Measurements from ENCODE around the gene DRC1.

The DRC1 gene

DNA sequence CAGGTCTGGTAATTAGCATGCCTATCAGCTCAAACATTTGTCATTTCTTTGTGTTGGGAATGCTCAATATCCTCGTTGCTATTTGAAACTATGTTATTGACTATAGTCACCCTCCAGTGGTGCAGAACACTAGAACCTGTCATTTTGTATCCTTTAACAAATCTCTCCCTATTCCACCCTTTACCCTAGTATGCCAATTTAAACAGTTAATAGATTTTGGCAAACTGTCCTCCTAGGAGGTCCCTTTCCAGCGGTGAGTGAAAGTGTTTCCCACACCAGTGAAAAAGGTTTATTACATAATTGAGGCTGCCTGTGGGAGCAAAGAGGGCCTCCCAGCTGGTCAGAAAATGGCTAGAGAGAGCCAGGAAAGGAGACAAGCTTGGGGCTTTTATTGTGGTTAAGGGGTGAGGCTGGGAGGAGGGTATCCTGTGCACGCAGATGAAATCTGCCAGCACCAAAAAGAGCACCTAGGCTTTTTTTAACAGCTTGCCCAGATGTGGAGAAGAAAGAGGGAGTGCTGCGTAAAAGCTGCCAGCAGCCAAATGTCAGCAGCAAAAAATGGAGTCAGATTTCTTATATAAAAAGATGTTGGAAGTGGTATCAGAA lies 1.8 kb upstream of the DRC1 start:
- Histone ChIP-seq H3K27ac (ENCODE audit: low read depth, low read length) (no peak overlapping the region), H3K36me3 (ENCODE audit: control insufficient read depth, insufficient read depth, low read length) (peaks cover 7% of the 10 kb centered on the region), H3K9me3 (ENCODE audit: control insufficient read depth, insufficient read depth, low read depth, low read length) (no peaks in the 10 kb centered on the region), H3K4me1 (ENCODE audit: control insufficient read depth, insufficient read depth, low read length) (peaks cover 15% of the 10 kb centered on the region), H3K9ac (ENCODE audit: low read length) (no peak overlapping the region), H3K27me3 (ENCODE audit: control insufficient read depth, insufficient read depth, low read length) (no peaks in the 10 kb centered on the region), H3K4me3 (ENCODE audit: low read depth, low read length) (no peak overlapping the region)

DNA sequence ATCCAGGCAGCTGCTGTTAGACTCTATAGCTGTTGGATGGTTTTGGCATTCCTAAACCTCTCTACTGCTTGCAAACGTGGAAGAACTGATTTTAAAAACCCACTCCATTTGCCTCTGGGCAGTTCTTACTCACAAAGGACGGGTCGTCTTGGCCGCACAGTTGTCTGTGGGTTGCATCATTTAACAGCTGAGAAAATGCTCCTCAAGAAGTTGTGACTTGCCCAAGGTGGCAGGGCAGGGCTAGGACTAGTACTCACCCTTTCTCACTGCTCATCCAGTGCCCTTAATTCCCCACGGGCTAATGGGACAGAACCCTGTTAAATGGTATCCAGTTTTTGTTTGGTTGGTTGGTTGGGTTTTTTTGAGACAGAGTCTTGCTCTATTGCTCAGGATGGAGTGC lies 997 bp upstream of the DRC1 start:
- Histone ChIP-seq H3K27ac (ENCODE audit: low read depth, low read length) (no peak overlapping the region), H3K9me3 (ENCODE audit: control insufficient read depth, insufficient read depth, low read depth, low read length) (no peaks in the 10 kb centered on the region), H3K27me3 (ENCODE audit: control insufficient read depth, insufficient read depth, low read length) (no peaks in the 10 kb centered on the region), H3K4me1 (ENCODE audit: control insufficient read depth, insufficient read depth, low read length) (peaks cover 15% of the 10 kb centered on the region), H3K4me3 (ENCODE audit: low read depth, low read length) (no peak overlapping the region), H3K36me3 (ENCODE audit: control insufficient read depth, insufficient read depth, low read length) (peaks cover 5% of the 10 kb centered on the region; the same call in 1 of the 2 replicates), H3K9ac (ENCODE audit: low read length) (no peak overlapping the region)

DNA sequence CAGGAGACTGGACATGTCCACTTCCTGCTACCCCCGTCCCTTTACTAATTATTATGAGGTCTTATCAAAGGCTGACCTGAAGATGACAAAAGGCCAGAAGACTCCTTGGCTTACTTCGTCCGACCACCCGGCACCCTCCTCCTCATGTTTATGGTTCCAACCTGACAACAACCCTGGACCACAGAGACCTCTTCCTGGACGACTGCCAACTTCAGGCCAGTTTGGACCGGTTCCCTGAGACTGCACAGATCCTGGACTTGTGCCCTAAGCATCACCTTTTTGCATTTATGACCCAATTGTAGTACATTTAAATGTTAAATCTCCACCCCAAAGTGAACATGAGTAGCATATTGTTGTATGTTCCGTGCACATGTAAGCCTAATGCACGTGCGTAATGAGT lies 5.8 kb downstream of the DRC1 start:
- no peak overlapping the region for H3K27ac ChIP-seq (ENCODE audit: low read depth, low read length)
- no peak overlapping the region for H3K9ac ChIP-seq (ENCODE audit: low read length)
- no peaks in the 10 kb centered on the region for H3K27me3 ChIP-seq (ENCODE audit: control insufficient read depth, insufficient read depth, low read length)
- H3K36me3 ChIP-seq (ENCODE audit: control insufficient read depth, insufficient read depth, low read length): no peaks in the 10 kb centered on the region
- H3K4me3 ChIP-seq (ENCODE audit: low read depth, low read length): no peak overlapping the region
- peaks cover 7% of the 10 kb centered on the region for H3K4me1 ChIP-seq (ENCODE audit: control insufficient read depth, insufficient read depth, low read length)
- no peaks in the 10 kb centered on the region for H3K9me3 ChIP-seq (ENCODE audit: control insufficient read depth, insufficient read depth, low read depth, low read length)

DNA sequence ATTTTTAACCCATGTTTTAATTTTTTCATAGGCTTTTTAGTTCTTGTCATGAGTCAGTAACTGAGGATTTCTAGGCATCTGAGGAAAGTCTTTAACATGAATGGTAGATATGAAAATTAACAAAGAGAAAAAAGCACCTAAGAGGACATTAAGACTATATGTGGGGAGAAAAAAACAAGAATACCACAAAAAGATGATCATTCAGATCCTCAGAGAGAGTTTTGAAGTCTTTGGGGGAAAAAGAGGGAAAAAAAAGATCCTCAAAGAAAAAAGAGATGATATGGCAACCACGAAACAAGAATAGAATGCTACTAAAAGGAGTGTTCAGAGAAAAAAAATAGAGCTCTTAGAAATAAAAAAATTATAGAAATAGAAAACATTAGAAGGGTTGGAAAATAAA lies 8.1 kb downstream of the DRC1 start:
- H3K27ac ChIP-seq (ENCODE audit: low read depth, low read length): no peak overlapping the region
- no peaks in the 10 kb centered on the region for H3K4me1 ChIP-seq (ENCODE audit: control insufficient read depth, insufficient read depth, low read length)
- no peak overlapping the region for H3K4me3 ChIP-seq (ENCODE audit: low read depth, low read length)
- no peaks in the 10 kb centered on the region for H3K9me3 ChIP-seq (ENCODE audit: control insufficient read depth, insufficient read depth, low read depth, low read length)
- H3K36me3 ChIP-seq (ENCODE audit: control insufficient read depth, insufficient read depth, low read length): no peaks in the 10 kb centered on the region
- no peaks in the 10 kb centered on the region for H3K27me3 ChIP-seq (ENCODE audit: control insufficient read depth, insufficient read depth, low read length)
- no peak overlapping the region for H3K9ac ChIP-seq (ENCODE audit: low read length)

DNA sequence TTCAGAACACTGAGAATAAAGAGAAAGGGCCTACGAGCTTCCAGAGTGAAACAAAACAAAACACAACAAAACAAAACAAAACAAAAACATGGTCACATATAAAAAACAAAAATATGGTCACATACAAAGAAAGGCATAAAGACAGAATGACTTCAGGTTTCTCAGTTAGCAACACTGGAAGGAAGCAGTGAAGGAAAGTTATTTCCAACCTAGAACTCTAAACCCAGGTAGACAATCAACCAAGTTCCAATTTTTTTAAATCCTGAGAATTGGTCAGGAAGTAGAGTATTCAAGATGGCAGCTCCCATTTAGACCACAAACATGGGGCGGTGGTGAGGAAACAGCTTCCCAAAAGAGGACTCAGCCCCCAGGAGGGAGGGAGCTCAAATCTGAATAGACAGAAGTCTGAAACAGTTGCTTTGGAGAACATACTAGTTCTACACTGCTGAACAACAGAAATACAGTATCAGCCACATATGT lies 9.1 kb downstream of the DRC1 start:
- no peaks in the 10 kb centered on the region for H3K9me3 ChIP-seq (ENCODE audit: control insufficient read depth, insufficient read depth, low read depth, low read length)
- H3K27ac ChIP-seq (ENCODE audit: low read depth, low read length): no peak overlapping the region
- H3K27me3 ChIP-seq (ENCODE audit: control insufficient read depth, insufficient read depth, low read length): no peaks in the 10 kb centered on the region
- no peaks in the 10 kb centered on the region for H3K36me3 ChIP-seq (ENCODE audit: control insufficient read depth, insufficient read depth, low read length)
- no peak overlapping the region for H3K4me3 ChIP-seq (ENCODE audit: low read depth, low read length)
- no peaks in the 10 kb centered on the region for H3K4me1 ChIP-seq (ENCODE audit: control insufficient read depth, insufficient read depth, low read length)
- no peak overlapping the region for H3K9ac ChIP-seq (ENCODE audit: low read length)

DNA sequence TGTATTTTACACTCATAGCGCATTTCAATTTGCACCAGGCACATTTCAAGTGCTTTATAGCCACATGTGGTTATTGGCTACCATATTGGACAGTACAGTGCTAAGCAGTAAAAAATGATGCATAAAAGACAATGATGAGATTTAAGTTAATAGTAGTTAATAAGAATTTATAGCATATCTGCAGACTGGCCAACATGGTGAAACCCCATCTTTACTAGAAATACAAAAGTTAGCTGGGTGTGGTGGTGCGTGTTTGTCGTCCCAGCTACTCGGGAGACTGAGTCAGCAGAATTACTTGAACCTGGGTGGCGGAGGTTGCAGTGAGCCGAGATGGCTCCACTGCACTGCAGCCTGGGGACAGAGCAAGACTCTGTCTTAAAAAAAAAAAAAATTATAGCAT lies 9.7 kb downstream of the DRC1 start:
- Histone ChIP-seq H3K9me3 (ENCODE audit: control insufficient read depth, insufficient read depth, low read depth, low read length) (no peaks in the 10 kb centered on the region), H3K27ac (ENCODE audit: low read depth, low read length) (no peak overlapping the region), H3K36me3 (ENCODE audit: control insufficient read depth, insufficient read depth, low read length) (no peaks in the 10 kb centered on the region), H3K9ac (ENCODE audit: low read length) (no peak overlapping the region), H3K4me3 (ENCODE audit: low read depth, low read length) (no peak overlapping the region), H3K4me1 (ENCODE audit: control insufficient read depth, insufficient read depth, low read length) (no peaks in the 10 kb centered on the region), H3K27me3 (ENCODE audit: control insufficient read depth, insufficient read depth, low read length) (no peaks in the 10 kb centered on the region)

DNA sequence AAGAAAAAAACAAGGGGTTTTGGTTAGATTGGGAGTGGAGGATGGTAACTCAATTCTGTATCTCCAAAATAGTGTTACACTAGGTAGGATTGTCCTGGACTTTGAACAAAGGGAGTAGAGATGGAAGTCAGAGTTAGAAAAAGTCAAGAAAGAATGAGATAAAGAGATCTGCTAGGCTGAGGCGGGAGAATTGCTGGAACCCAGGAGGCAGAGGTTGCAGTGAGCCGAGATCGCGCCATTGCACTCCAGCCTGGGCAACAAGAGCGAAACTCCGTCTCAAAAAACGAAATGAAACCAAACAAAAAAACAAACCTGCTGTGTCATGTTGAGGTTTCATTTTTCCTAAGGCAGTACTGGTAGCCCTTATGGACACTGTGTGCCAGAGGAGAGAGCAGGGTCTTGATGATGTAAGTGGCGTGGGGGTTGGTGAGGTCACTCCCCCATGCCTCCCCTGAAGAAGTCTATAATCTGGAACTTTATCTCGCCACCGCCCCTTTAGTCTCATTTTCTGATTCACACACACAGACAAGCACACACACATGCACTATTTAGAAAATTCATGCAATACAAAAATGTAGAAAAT lies 10.5 kb downstream of the DRC1 start:
- H3K27ac ChIP-seq (ENCODE audit: low read depth, low read length): no peak overlapping the region

DNA sequence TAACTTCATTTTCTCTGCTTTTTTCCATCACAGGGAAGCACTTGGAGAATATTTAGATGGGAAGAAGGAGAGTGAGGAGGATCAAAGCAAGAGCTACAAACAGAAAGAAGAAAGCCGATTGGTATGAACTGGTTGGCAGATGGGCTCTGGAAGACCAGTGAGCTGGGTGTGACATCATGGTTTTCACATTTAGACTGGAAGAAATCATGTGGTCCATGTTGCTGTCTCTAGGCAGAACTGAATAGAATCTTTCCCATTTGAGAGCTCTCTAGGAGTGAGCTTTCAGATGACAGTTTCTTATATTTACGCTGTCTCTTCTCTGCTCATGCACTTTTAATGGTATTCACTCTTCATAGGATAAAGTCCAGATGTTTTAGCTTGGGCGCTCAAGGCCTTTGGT lies 12.6 kb downstream of the DRC1 start:
- Histone ChIP-seq H3K27me3 (ENCODE audit: control insufficient read depth, insufficient read depth, low read length) (no peaks in the 10 kb centered on the region), H3K27ac (ENCODE audit: low read depth, low read length) (no peak overlapping the region), H3K36me3 (ENCODE audit: control insufficient read depth, insufficient read depth, low read length) (no peaks in the 10 kb centered on the region), H3K4me1 (ENCODE audit: control insufficient read depth, insufficient read depth, low read length) (no peaks in the 10 kb centered on the region), H3K4me3 (ENCODE audit: low read depth, low read length) (no peak overlapping the region), H3K9ac (ENCODE audit: low read length) (no peak overlapping the region), H3K9me3 (ENCODE audit: control insufficient read depth, insufficient read depth, low read depth, low read length) (no peaks in the 10 kb centered on the region)

More for the DNA sequence above, 10.5 kb downstream of the DRC1 start:
- Histone ChIP-seq H3K9me3 (ENCODE audit: control insufficient read depth, insufficient read depth, low read depth, low read length) (no peaks in the 10 kb centered on the region), H3K4me3 (ENCODE audit: low read depth, low read length) (no peak overlapping the region), H3K36me3 (ENCODE audit: control insufficient read depth, insufficient read depth, low read length) (no peaks in the 10 kb centered on the region), H3K4me1 (ENCODE audit: control insufficient read depth, insufficient read depth, low read length) (no peaks in the 10 kb centered on the region), H3K9ac (ENCODE audit: low read length) (no peak overlapping the region), H3K27me3 (ENCODE audit: control insufficient read depth, insufficient read depth, low read length) (no peaks in the 10 kb centered on the region)

DNA sequence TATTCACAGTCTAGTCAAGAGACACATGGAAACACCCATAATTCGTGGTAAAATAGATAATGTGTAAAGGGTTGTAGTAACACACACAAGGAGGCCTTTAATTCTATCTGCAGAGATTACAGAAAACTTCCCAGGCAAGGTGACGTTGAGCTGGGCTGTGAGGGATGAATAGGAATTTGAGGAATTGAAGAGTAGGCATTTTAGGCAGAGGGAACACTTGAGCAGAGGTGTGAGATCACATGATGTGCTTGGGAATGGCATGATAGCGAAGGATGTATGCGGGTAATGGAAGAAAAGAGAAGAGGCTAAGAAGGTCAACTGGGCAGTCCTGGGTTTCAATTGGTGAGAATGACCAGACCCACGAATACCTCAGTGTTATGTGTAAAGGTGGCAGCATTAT lies 20.2 kb downstream of the DRC1 start:
- no peak overlapping the region for H3K9ac ChIP-seq (ENCODE audit: low read length)
- H3K27me3 ChIP-seq (ENCODE audit: control insufficient read depth, insufficient read depth, low read length): no peaks in the 10 kb centered on the region

DNA sequence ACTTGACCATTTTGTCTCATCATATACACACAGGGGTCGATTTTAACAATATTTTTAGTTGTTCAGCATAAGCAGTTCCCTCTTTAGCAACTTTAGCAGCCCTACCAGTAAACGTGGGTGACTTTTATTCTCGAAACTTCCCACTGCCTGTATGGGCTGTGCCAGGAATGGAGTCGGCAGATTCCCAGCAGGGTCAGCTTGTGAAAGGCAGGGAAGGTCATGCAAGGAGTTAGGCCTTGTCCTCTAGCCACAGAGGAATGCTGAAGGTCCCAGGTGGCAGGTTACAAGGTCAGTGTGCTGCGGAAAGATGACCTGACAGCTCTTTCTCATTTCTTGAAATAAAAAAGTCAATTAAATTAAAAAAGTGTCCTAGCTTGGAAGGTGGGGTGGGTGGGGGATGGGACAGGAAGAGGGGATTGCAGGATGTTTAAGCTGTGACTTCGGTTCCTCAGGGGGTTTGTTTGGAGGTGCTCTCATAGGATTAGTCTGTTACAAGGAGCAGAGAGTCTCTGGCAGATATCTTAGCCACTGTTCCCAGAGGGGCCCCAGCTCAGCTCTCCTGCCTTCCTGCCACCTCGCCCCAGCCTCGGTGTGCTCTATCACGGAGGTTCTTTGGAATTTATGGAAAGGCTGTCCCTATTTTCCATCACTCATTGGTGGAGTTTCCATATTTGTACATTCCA lies 21.4 kb downstream of the DRC1 start:
- H3K36me3 ChIP-seq (ENCODE audit: control insufficient read depth, insufficient read depth, low read length): no peaks in the 10 kb centered on the region
- no peaks in the 10 kb centered on the region for H3K9me3 ChIP-seq (ENCODE audit: control insufficient read depth, insufficient read depth, low read depth, low read length)
- H3K9ac ChIP-seq (ENCODE audit: low read length): no peak overlapping the region
- peaks cover 4% of the 10 kb centered on the region; the same call in 1 of the 2 replicates for H3K4me1 ChIP-seq (ENCODE audit: control insufficient read depth, insufficient read depth, low read length)
- H3K27ac ChIP-seq (ENCODE audit: low read depth, low read length): no peak overlapping the region
- no peaks in the 10 kb centered on the region for H3K27me3 ChIP-seq (ENCODE audit: control insufficient read depth, insufficient read depth, low read length)
- no peak overlapping the region for H3K4me3 ChIP-seq (ENCODE audit: low read depth, low read length)

More for the DNA sequence above, 20.2 kb downstream of the DRC1 start:
- no peaks in the 10 kb centered on the region for H3K36me3 ChIP-seq (ENCODE audit: control insufficient read depth, insufficient read depth, low read length)
- peaks cover 4% of the 10 kb centered on the region; the same call in 1 of the 2 replicates for H3K4me1 ChIP-seq (ENCODE audit: control insufficient read depth, insufficient read depth, low read length)
- H3K27ac ChIP-seq (ENCODE audit: low read depth, low read length): no peak overlapping the region
- H3K4me3 ChIP-seq (ENCODE audit: low read depth, low read length): no peak overlapping the region
- no peaks in the 10 kb centered on the region for H3K9me3 ChIP-seq (ENCODE audit: control insufficient read depth, insufficient read depth, low read depth, low read length)

DNA sequence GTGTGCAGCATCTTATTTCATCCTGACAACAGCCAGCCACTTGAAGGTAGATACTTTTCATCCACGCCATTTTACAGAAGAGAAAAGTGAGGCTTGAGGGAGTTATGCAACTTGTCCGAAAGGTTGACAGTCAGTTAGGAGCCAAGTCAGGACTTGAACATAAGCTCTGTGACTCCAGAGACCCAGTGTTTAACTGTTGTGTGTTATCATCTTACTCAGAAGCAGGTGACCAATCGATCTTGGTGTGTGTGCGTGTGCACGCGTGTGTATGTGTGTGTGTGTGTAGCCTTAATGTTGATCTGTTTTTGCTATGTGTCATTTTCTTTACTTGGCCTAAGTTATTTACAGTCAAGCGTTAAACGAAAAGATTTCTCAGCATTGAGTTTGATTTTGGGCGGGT lies 22.0 kb downstream of the DRC1 start:
- Histone ChIP-seq H3K4me1 (ENCODE audit: control insufficient read depth, insufficient read depth, low read length) (peaks cover 4% of the 10 kb centered on the region; the same call in 1 of the 2 replicates), H3K9me3 (ENCODE audit: control insufficient read depth, insufficient read depth, low read depth, low read length) (no peaks in the 10 kb centered on the region), H3K9ac (ENCODE audit: low read length) (no peak overlapping the region), H3K36me3 (ENCODE audit: control insufficient read depth, insufficient read depth, low read length) (no peaks in the 10 kb centered on the region), H3K27me3 (ENCODE audit: control insufficient read depth, insufficient read depth, low read length) (no peaks in the 10 kb centered on the region), H3K27ac (ENCODE audit: low read depth, low read length) (no peak overlapping the region), H3K4me3 (ENCODE audit: low read depth, low read length) (no peak overlapping the region)
